Dermis microvascular lymphatic vessel endothelial cell (primary cell): Measurements from ENCODE around the gene FABP6. TPM values are rescaled to one million over a fixed set of nuclear protein-coding genes. Genes with fewer than 3 reads are reported as not detected.

ENCODE experiments used
- DNase-seq, 2 donors: peaks; one replicate each; pipeline versions ENCODE4 v3.0.0 to v3.0.0-alpha.2; 2010; ENCODE audit warnings: low read depth in 2 of 2
- total RNA-seq: library from RNA; depleted of rRNA; stranded (reverse); fragments of >200 nt; gene quantifications from 2 replicates; pipeline ENCODE4 v1.2.1, GENCODE V29; 2014

FABP6 gene
- total RNA-seq, 1 donor from 2014 or later: not detected

GRCh38 chr5:160260881-160261815 lies 31.8 kb downstream of the FABP6 start:
- peak in 1 of 2 donors; percentile 31 for DNase-seq

DNA sequence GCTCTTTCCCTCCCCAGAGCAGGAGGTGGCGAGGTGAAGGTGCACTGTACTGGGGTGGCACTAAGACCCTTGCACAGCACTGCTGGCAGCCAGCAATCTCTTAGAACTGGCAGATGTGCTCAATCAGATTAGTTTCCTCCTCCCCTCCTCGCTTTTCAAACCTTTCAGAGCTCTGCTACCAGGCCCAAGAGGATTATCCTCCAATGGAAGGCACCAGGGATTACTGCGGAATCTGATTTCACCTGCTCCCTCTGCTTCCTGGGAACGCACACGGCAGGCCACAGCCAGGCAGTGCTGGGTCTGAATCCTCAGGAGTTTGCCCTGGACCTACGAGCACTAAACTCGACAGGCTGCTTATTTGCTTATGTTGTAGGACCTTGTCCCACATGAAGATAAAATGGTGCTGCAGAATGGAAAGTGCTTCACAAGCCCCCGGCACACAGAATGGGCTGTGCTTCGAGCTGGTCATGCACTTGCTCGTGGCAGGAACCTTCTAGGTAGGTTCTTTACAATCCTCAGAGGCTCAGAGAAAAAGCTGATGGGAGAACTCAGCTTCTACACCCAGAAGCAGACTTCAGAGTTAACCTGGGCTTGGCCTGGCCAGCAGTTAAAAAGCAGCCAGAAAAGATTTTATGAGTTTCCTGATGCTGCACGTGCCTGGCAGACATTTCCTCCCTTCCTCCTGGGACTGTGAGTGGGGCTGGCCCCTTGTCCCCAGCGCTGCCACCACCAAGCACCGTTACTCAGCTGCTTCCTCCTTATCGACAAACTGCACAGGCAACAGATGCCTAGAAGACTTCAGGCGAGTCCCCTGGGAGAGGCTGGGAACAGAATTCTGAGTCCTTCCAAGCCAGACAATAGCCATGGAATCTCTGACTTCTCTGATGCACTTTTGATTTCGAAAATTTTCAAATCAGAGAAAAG lies 33.1 kb downstream of the FABP6 start:
- peak; percentile 7 to 65 for DNase-seq

GRCh38 chr5:160263326-160263855 lies 34.1 kb downstream of the FABP6 start:
- DNase-seq: no peak

DNA sequence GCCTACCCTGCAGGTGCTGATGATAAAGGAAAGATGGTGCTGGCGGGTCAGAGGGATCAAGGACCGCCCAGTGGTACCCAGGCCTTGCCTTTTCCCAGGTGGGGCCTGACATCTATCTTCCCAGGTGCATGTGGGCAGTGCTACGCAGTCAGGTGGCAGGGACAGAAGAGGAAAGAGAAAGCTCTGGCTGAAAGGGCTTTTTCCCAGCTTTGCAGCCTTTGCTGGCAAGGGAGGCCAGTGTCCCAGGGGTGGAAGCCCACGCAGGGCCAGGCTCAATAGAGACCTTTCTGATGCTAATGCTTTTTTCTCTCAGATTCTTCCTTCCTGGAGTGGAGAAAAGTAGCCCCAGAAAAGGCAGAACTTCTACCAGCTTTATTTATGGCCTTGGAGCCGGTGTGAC lies 36.7 kb downstream of the FABP6 start:
- no peak for DNase-seq

- DNase-seq: no peak
Observed at GRCh38 chr5:160266752-160267345, 37.5 kb downstream of the FABP6 start.

DNA sequence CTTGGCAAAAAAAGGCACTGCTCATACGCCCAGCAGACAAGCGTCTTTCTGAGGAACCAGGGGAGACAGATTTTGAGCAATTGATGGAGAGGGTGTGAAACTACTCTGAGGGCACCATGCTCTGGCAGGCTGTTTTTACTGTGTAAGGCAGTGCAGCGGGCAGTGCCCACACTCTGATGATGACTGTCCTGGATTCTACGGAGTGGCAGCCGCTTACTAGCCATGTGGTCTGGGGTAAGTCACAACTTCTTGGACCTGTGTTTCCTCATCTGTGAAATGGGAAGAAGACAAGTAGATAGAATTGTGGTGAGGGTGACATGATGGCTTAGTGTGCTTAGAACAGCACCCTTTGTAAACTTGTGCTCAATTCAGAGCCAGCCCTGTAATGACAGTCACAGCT lies 38.8 kb downstream of the FABP6 start:
- DNase-seq: no peak

GRCh38 chr5:160269017-160269416 lies 39.7 kb downstream of the FABP6 start:
- peak; percentile 85 to 87 for DNase-seq

- no peak for DNase-seq
Observed at GRCh38 chr5:160270704-160271103, 41.4 kb downstream of the FABP6 start.

DNA sequence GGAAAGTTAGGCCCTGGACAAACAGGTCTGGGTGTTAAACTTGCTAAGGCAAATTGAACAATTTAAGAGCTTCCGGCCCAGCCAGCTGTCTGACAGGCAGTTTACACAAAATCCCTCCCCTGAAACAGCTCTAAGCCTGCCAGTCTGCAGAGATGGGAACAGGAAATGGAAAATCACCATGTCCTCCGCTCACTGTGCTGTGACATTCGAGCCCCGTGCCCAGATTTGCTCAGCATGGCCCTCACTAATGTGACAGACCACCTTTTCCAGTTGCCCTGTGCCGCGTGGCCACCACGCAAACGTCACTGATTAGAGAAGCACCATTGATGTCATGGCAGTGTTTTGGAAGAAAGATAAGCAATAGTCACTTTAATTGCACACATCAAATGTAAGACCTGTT lies 42.1 kb downstream of the FABP6 start:
- peak; percentile 75 to 84 for DNase-seq

- no peak for DNase-seq
Observed at GRCh38 chr5:160271836-160272235, 42.5 kb downstream of the FABP6 start.

DNA sequence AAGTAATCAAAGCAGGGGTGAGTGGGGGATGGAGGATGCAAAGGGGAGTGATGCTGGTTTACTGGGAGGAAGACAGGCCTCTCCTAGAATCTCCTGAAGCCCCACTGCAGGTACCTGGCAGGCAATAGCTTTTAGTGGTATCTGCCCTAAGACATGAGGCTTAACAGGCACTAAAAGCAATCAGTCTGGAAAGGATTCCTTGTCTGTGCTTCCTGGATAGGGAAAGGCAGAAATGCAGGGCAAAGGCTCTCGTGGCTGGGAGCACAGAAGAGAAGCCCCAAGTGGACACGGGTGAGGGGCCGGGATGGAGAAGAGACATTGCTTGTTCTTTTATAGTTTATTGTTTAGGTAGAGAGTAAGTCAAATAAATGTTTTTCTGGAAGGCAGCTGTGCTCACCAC lies 43.0 kb downstream of the FABP6 start:
- no peak for DNase-seq

DNA sequence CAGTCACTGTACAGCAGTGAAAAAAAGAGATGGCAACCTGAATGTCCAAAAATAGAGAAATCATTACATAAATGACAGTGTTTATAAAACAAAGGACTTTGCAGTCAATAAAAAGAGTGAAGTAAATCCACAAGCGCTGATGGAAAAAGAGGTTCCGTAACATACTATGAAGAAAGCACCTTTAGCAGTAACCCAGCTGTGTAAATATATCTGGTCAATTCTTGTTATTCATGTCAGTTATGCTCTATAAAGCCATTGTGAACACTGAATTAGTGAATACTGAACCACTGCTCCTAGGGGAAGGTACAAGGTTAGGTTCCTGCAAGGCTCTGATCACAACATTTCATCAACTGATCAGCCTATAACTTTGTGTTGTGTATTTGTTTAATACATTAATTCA lies 43.6 kb downstream of the FABP6 start:
- DNase-seq: no peak

GRCh38 chr5:160274483-160274931 lies 45.2 kb downstream of the FABP6 start:
- DNase-seq: peak in 1 of 2 donors; percentile 69

GRCh38 chr5:160278343-160278742 lies 49.0 kb downstream of the FABP6 start:
- DNase-seq: no peak

DNA sequence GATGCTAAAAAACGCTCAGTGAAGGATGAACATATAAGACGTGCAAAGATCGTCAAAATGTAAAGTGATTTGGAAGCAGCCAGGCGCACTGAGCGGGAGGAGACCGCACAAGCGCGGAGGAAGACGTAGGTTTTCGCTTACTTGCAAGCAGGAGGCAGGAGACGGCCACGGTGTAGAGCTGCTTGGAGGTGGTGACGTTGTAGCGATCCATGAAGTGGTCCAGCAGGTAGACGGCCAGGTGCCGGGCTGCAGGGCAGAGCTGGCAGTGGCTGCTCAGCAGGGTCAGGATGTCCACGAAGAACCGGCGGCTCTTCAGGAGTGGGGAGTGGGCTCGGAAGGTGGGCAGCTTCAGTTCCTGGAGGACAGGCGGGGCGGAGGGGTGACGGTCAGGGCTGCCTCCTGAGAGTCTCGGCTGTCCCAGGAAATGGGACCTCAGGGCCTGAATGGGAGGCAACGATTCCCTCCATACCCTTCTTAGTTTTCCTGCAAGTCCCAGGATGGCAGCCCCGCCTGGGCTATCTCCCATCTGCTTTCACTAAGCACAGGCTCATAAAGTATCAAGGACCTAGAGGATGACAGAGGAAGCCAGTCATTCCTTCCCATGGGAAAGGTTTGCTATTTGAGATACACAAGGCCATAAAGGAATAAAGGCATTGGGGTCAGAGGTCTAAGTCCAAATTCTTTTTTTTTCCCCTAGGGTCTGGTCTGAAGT lies 51.2 kb downstream of the FABP6 start:
- no peak for DNase-seq

- no peak for DNase-seq
Observed at GRCh38 chr5:160281275-160281674, 52.0 kb downstream of the FABP6 start.

DNA sequence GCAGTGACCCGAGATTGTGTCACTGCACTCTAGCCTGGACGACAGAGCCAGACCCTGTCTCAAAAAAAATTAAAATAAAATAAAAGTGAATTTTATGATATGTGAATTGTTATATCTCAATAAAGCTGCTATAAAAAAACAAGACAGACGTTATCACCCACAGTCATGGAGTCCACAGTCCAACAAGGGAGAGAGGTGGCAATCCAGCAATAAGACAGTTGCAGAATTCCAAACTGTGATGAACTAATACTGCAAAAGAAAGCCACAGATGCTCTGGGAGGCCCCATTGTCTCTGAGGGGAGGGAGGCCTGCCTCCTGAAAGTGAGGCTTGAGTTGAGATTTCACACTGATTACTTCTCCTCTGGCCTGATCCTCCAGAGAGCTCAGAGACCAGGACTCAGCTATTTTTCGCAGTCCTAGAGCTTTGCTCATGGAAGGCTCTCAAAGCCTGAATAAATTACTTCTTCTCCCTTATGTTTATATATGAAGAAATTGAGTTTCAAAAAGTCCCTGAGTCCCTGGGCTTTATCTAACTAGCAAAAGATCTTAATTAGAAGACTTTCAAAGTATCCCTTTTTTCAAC lies 55.1 kb downstream of the FABP6 start:
- DNase-seq: no peak

DNA sequence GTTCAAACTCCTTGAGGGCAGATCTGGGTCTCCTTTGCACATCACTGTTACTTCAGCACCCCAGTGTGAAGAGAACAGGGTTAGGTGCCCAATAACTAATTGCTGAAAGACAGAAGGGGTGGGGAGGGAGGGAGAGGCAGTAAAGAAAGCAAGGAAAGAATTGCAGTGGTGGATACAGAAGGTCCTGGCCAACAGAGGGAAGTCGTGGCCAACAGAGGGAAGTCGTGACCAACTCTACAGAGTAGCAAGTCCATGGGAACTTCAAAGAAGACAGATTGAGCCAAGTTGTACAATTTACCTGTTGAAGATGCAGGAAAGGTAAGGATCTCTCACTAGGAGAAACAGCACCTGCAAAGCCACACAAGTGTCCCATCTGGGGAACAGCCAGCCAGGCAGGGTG lies 56.0 kb downstream of the FABP6 start:
- DNase-seq: no peak

DNA sequence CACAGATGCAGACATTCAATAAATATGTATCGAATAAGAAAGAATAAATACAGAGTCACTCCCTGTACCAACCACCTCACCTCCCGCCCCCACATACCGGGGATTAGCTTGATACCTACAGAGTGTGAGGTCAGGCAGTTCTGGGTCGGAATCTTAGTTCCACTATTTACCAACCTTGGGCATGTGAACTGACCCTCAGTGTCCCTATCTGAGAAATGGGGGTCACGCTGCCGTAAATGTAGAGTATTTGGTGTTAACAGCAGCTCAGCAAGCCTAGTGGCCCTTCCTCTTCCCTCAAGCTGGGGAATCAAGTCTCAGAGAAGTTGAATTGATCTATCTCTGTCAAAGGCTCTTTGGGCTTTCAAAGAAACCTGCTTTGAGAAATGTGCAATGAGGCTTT lies 57.6 kb downstream of the FABP6 start:
- DNase-seq: no peak

DNA sequence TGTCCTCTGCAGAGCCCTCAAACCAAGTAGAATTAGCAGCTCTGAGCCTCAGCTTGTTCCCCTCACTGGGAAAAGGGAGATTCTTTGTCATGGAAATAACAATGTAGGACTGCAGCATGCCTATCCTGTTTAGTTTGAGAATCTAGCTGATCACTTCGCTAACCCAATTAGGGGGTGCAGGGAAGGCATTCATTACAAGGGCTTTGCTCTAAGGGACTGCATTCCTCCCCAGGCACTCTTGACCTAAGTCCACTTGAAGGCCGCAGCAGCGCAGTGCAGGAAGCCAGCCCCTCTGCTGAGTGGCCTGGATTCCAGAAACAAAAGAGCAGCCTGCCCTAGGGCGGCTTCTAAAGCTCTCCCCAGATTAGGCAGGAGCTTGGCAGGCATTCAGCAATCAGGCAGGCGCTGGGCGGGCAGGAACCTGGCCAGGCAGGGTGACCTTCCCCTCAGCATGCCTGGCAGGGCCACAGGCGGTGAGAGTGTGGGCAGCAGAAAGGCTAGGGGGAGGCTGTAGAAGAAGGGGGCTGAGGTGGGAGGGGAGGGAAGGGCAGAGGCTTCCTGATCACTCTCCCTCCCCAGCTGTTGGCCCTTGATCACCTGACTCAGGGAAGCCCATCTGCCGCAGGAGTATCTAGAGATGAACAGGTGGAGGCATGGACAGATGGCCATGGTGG lies 58.2 kb downstream of the FABP6 start:
- peak in 1 of 2 donors; percentile 62 for DNase-seq
